OCI-M2 (cell line): ENCODE data around the gene MSMO1.
"Not testable (repeated sequence)": the region's sequence is repeated elsewhere in the genome, so short reads cannot be mapped to it uniquely, and the experiment has no call there.

Source experiments
- DNase-seq: peaks from one replicate; lab custom pipeline; 2025; ENCODE audit not compliant: unreplicated experiment; lab: John Stamatoyannopoulos, UW

Gene MSMO1

DNA sequence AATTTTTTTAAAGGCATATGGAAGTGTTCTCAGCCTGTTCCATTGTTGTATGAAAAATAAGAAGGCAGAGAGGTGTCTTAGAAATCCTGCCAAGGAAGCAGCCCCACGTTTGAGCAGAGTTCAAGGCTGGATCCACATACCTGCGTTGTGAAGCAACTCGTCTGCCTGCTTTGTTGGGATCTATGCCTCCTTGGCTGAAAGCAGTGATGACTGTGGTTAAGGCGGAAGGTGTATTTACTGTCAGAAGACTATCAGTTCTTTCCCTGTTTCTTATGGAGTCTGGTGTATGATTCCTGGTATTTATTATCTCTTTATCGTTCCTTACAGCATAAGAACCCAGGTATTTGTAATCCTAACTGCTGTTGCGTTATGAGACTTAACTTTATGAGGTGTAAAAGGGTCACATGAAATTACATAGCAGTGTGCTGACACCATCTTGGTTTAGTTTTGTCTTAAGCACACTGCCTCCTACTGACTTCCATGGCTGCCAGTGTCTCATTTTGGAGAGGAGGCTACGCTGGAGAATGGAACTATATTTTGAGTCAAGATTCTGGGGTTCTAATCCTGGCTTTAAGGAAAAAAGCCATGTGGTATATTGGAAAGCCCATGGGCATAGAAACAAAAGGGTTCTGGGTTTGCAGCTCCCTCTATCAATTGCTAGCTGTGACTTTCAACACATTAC lies 3.1 kb upstream of the MSMO1 start:
- DNase-seq, result no peak

GRCh38 chr4:165324918-165325304 lies 2.6 kb upstream of the MSMO1 start:
- DNase-seq, result no peak

DNA sequence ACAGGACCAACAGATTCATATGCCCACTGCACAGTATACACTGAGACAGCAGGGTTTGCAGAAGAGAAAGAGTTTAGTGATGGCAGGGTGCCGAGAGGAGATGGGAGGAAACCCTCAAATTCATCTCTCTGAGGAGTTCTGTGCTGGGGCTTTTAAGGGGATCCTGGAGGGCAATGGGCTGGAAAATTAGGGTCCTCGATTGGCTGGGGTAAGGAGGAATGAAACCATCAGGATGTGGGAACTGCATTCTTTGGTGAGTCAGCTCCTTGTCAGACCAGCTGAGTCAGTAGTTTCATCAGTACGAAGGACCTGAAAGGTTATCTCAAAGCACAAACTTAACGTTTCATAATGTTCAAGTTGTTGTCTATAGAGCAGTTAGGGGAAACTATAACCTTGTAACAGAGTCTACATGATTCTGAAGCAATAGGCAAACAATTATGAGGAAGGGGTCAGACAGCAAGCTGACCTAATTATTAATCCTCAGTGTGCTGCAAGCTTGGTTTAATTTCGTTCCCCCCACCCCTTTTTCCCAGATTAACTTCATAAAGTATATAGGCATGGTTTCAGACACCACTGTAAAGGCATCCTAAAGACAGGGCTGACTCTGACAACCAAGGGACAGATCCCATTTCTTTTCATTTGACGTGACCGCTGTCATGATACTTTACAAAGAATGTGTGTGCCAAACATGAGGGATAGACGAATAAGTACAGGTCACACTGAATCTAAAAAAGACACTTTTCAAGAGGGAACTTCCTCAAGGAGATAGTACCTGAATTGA lies 1.5 kb upstream of the MSMO1 start:
- no peak for DNase-seq

- no peak for DNase-seq
These were observed 648 bp upstream of the MSMO1 start for GRCh38 chr4:165326831-165327210.

- DNase-seq, result no peak
These were observed 594 bp downstream of the MSMO1 start for GRCh38 chr4:165328101-165328425.

- DNase-seq, result no peak
These were observed 1.2 kb downstream of the MSMO1 start for GRCh38 chr4:165328708-165329107.

- DNase-seq, result no peak
These were observed 2.6 kb downstream of the MSMO1 start for GRCh38 chr4:165330071-165330470.

DNA sequence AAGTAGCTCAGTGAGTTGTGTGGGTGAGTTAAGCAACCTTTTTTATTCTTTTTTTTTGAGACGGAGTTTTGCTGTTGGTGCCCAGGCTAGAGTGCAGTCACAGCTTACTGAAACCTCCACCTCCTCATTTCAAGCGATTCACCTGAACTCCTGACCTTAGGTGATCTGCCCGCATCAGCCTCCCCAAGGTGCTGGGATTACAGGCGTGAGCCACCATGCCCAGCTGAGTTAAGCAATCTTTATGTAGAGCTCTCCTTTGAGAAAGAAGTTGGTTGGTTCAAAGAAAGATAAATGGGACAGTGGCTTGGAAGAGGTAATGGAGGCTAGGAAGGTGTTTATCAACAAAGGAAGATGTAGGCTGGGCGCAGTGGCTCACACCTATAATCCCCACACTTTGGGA lies 3.2 kb downstream of the MSMO1 start:
- DNase-seq, result no peak

DNA sequence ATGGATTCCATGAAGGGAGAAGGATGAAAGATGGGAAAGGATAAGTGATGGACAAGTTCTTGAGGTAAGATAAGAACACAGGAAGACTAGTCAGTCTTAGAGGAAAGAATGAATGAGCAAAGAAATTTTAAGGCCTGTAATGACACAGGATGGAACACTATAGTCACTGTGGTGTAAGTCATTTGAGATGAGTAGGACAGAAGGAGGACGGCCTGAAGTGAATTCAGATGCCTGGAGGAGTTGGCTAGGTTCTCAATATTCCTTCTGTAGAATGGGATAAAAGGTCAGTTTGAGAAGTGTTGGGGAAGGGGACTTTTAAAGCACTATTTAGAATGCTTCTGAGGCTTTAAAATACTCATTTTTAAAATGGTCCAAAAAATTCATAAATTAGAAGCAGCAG lies 3.9 kb downstream of the MSMO1 start:
- no peak for DNase-seq

- no peak for DNase-seq
These were observed 4.4 kb downstream of the MSMO1 start for GRCh38 chr4:165331823-165332222.

GRCh38 chr4:165332502-165332901 lies 5.0 kb downstream of the MSMO1 start:
- DNase-seq, result no peak

DNA sequence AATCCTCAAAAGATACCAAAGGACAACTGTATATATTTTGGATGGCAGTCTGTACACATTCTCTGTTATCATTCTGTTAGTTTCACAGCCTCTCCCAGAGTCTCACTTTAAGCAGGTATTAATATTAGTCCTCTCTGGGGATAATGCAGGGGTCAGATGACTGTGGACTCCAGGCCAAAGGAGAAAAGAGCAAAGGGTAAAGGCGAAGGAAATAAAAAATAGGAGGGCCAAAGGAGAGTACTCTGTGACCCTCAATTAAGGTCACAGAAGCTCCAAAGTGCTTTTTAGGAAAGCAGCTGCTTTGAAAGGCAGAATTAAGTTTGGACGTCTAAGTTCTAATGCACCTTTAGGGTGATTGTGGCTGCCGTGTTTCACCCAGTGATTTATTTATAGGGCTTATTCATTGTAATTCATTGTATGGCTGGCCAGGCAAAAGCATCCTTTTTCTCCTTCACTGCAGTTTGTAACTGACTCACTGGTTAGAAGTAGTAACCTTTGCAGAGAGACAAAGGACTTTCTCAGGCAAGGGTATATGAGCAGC lies 7.8 kb downstream of the MSMO1 start:
- no peak for DNase-seq

GRCh38 chr4:165336743-165337142 lies 9.3 kb downstream of the MSMO1 start:
- no peak for DNase-seq

- not testable (repeated sequence) for DNase-seq
These were observed 14.9 kb downstream of the MSMO1 start for GRCh38 chr4:165342340-165342739.

GRCh38 chr4:165343353-165344191 lies 16.1 kb downstream of the MSMO1 start:
- no peak for DNase-seq

GRCh38 chr4:165345666-165346417 lies 18.4 kb downstream of the MSMO1 start:
- DNase-seq, result no peak

- DNase-seq, result no peak
These were observed 20.4 kb downstream of the MSMO1 start for GRCh38 chr4:165347647-165348569.

- DNase-seq, result no peak
These were observed 24.1 kb downstream of the MSMO1 start for GRCh38 chr4:165351359-165352130.

GRCh38 chr4:165355900-165356300 lies 28.4 kb downstream of the MSMO1 start:
- DNase-seq, result no peak
